ENCODE data around the gene SLC9A2.

Gene SLC9A2

DNA sequence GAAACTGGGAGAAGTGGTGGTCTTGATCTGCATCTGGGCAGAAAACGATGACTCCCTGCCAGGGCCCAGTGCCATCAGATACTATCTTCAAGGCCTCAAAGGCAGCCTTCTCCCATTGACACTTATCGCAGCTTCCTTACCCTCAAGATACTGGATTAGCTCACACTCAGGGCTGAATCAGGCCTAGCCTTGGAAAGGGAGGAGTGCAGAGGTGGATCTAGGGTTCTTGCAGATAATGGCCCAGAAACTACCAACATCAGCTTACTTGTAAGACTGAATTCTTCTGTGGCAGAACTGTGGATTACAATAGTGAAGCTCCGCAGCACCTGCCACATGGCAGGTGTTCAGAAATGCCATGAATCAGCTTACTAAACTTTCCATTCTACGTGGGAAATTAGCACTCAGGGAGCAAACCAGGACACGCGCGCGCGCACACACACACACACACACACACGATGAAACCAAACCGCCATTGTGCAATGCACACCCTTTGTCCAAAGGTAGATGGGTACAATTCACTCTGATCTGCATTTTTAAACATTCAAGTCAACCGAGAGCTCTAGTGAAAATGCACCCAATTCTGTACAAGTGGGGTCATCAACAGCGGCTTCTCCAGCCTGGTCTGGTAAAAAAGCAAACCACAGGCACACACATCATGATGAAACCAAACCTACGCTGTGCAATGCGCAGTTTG is 116.2 kb downstream of the SLC9A2 start:
- no peak for DNase-seq

DNA sequence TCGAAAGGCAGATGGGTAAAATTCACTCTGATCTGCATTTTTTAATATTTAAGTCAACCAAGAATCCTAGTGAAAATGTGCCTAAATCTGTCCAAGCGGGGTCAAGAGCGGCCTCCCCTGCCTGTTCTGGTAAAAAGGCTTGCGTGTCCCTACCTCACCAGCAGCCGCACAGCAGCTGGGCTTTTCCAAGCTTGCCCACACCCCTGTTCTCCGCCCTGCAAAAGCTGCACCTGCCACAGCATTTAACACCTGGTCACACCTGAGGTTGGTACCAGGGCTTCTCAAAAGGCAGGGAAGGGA is 116.7 kb downstream of the SLC9A2 start:
- DNase-seq: no peak

DNA sequence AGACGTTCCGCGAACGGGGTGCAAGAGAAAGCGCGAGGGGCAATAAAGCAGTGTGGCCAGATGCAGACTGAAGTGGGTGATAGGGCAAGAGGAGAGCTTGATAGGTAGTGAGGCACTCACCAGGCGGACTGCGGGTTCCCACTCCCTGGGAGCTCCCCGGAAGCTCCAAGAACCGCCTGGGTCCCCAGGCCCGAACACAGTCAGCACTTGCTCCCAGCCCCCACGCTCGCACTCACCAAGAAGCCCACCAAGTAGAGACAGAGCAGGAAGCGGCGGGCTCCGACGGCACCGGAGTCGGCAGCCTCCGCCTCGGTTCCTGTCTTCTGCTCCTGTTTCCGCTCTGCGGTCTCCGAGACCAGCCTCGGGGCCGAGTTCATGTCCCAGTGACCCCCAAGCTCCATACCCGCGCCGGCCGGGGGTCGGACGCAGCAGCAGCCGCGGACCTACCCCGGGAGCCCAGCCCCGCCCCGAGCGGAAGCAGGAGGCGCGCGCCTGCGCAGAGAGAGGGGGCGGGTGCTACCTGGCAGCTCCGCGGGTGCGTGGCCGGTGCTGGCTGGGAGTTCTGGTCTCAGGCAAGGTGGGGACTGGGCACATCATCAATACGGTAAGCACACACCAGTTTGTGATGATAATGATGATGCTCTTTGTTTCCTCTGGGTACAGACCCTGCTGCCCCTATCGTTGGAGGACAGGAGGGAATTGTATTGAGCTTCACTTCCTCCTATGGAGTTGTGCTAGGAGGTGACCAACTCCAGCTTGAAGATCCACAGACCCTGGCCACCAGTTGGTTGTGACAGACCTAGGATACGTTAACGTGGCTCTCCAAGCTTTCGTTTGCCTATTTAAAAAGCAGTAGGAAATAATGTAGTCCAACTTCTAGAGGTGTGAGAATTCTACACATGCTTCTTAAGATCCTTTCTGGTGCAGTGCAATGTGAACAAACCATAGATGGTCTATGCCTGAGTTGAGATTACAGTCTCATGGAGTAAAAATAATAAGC is 117.4 kb downstream of the SLC9A2 start:
- peak; percentile 44 for DNase-seq

DNA sequence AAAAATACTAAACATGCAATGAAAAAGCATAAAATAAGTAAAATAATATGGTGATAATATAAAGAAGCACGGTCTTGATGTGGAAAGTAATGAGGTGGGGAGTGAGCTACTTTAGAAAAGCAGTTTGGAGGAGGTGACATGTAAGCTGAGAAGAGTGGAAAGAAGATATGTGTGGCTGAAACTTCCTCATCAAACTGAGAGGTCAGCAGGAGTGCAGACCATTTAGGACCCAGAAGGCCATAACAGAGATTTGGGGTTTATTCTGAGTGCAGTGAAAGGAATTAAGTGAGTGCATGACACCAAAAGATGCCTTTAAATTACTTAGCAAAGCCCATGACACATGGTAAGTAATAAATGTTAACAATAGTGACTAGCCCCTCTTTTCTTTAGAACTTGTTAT is 118.1 kb downstream of the SLC9A2 start:
- no peak for DNase-seq

DNA sequence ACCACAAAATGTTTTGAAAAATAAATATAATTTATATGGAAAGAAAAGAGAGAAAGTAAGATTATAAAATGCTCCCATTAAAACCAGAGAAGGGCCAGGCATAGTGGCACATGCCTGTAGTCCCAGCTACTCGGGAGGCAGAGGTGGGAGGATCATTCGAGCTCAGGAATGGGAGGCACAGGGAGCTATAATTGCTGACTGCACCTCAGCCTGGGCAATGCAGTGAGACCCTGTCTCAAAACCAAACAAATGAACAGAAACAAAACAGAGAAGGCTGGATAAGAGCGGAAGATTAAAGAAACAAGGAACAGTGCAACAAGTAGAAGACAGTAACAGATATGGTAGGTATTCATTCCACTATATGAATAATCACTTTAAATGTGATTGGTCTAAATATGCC is 123.9 kb downstream of the SLC9A2 start:
- DNase-seq: no peak

DNA sequence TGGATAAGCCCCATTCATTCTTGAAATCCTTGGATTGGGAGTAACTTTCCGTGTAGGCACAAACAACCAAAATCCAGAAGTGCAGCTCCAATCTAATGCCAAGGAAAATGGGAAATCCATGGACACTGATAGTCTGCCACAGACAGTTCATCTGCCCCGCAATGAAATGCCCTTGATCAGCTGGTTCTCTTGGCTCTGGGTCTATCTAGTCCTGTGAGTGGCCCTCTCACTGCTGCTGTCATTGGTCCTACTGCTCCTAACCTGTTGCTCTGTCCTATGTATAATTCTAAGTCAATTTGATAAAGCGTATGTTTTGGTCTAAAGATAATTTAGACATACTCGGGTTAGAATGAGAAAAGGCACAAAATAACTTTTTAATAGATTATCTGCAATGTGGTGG is 128.8 kb downstream of the SLC9A2 start:
- no peak for DNase-seq

GRCh38 chr2:102749938-102750337 is 130.6 kb downstream of the SLC9A2 start:
- no peak for DNase-seq

DNA sequence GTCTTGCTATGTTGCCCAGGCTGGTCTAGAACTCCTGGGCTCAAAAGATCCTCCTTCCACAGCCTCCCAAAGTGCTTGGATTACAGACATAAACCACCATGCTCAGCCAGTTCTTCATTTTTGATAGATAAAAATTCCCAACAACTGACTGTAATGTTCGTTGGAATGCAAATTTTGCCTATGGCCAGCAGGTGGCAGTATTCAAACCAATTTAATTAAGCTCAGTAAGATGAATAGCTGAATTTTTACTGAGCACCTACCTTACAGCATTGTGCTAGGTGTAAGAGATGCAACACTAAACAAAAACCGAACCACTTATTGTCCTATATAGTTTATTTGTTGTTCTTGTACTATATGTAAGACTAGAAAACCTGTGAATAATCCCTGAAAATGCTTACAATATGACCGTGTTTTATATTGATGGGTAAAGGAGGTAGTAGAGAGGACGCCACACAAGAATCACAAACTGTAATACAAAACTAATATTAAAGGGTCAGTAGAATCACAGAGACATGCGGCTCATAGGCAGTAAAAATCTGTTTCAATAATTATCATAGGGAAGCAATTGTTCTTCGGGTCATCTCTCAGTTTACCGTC is 134.3 kb downstream of the SLC9A2 start:
- peak; percentile 28 for DNase-seq

- DNase-seq: no peak
These were observed 135.2 kb downstream of the SLC9A2 start for GRCh38 chr2:102754456-102755145.

DNA sequence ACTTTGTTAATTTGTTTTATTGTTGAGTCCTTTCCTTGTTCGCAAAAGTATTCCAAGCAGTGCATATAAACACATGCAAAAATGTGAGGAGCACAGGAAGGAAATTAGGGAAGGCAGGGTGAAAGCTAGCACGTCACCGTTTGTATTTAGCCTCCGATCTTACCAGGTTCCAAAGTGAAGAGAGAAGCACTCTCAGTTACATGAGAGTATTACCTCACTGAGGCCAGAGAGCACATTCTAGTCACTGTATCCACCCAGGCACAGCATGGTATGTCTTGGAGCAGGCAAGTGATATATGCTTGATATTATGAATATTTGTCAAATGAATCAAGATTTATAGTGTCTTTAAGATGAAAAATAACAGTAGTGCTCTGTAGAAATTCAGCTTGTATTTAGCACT is 135.9 kb downstream of the SLC9A2 start:
- DNase-seq: no peak

GRCh38 chr2:102758439-102758838 is 139.1 kb downstream of the SLC9A2 start:
- DNase-seq: no peak
